Stimulated activated CD4-positive, alpha-beta T cell treated with anti-CD3 and anti-CD28 coated beads, TNF-alpha, amount 100 ng/mL, for 48 hours (primary cell): ENCODE data around the gene TMEM108.

Experiments
- DNase-seq, 3 donors: peaks; one replicate each; pipeline ENCODE4 v3.0.0-alpha.2; 2020; ENCODE audit warnings: low read depth in 3 of 3

Gene TMEM108

DNA sequence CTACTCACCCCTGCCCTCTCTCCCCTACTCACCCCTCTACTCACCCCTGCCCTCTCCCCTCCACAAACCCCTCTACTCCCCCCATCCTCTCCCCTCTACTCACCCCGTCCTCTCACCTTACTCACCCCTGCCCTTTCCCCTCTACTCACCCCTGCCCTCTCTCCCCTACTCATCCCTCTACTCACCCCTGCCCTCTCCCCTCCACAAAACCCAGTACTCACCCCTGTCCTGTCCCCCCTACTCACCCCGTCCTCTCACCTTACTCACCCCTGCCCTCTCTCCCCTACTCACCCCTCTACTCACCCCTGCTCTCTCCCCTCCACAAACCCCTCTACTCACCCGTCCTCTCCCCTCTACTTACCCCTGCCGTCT is 375.8 kb downstream of the TMEM108 start:
- no peak for DNase-seq

DNA sequence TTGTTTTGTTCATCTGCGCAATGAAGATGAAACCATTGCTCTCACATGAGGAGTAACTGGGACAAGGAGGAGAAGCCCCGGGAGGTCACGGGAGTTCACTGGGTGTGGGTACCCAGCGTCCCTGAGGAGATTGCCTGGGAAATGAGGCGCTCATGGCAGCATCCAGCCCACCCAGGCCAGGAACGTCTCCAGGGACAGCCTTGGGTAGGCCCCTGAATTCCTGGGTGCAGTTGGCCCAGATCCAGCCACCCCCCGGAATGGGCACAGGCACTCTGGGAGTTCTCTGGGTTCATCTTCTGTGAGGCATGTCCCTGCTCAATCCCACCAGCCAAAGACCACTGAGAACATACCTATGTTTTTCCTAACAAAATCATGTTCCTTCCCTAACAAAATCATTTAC is 380.2 kb downstream of the TMEM108 start:
- no peak for DNase-seq

DNA sequence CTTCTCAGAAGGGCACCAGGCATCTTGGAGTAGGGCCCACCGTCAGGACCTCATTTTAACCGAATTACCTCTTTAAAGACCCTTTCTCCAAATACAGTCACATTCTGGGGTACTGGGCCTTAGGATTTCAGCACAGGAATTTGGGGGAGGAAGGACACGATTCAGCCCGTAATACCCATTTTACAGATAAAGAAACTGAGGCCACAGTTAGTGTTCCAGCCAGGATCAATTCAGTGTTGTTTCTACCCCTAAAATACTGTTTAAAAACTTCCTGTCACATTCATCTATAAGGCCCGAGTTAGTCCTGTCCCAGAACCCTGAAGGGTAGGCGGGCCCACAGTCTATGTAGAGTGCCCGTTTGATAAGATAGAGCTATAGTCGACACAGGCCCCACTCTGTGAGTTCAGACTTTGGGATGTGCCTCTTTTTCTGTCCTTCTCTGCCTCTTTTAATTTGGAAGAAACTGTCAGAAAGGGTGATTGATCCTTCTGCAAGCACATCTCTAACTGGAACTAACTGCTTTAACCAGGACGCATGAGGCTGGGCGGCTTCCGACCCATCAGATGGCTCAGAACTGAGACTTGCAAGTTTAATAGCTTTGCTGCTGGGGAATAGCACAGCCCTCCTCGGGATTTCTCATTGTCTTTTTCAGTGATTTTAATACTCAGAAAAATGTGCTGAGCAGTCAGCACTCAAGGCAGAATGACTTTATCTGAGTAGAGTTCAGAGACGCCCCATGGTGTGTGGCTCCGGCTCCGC is 381.1 kb downstream of the TMEM108 start:
- no peak for DNase-seq

- DNase-seq: no peak
These were observed 387.0 kb downstream of the TMEM108 start for GRCh38 chr3:133424937-133425869.

GRCh38 chr3:133425898-133426297 is 387.7 kb downstream of the TMEM108 start:
- DNase-seq: no peak

DNA sequence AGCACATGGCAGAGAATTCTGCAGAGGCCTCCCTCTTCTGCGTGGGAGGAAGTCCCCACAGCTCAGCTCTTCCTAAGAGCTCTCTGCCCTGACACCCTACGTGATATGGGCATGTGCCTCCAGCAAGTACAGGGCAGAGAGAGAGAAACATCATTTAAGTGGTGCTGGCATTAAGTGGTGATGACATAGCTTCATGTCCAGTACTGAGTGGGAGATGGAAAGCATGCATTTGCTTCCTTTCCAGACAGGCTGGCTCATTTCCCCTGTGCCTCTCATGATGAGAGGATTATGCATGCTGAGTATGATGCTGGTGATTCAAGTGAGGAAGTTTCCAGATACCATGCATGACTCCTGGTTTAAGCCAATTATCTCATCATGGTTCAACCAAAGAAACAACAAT is 388.5 kb downstream of the TMEM108 start:
- no peak for DNase-seq

DNA sequence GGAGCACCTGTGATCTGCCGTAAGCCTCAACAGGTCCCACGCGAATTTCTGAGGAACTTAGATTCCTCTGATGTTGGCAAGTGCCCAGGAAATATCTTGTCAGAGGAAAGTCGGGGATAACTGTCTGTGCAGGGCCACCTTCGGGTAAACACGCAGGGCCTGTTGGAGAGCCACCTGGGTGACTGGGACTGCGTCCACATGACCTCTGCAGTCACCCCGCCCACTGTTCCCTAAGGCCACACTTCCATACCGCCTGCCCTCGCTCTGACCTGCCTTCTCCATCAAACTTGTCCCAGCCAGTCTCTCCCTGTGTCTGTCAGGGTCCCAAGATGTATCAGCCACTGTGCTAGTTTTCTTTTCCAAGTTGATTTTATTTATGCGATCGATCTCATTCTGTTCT is 390.4 kb downstream of the TMEM108 start:
- DNase-seq: no peak

- no peak for DNase-seq
These were observed 390.9 kb downstream of the TMEM108 start for GRCh38 chr3:133429063-133429462.

DNA sequence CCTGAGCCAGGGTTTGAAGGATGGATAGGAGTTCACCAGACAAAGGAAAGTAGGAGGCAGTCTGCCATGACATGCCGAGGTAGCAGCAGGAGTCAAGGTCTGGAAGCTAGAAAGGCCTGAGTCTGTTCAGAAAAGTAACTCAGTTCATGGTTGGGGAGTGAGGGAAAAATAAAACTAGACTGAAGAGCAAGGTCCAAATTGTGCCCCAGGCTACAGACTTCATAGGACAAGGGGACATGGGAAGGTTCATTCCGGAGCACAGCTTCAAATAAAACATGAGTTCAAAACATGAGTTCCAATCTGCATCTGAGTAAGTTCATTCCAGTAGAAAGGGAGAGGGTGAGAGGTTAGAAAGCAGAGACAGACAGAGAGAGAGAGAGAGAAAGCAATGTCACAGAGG is 401.4 kb downstream of the TMEM108 start:
- no peak for DNase-seq

DNA sequence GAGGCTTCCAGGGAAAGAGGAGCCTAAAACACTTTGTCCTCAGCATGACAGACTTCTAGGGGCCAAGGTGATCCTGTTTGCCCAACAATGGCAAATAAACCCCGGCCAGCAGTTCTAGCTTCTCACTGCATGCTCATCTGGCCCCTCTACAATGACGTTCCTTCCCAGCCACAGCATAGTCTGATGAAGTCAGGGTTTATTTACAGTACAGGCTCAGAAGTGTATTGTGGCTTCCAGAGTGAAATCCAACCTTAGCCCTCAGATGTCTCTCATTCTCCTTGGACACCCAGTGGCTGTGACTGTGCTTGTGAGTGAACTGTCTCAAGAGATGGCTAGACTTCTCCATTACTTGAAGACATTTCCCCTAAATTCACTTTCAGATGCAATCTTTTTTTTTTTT is 402.5 kb downstream of the TMEM108 start:
- DNase-seq: no peak

- DNase-seq: no peak
These were observed 403.7 kb downstream of the TMEM108 start for GRCh38 chr3:133441867-133442270.

GRCh38 chr3:133442518-133442917 is 404.3 kb downstream of the TMEM108 start:
- no peak for DNase-seq

- no peak for DNase-seq
These were observed 405.6 kb downstream of the TMEM108 start for GRCh38 chr3:133443649-133444422.

DNA sequence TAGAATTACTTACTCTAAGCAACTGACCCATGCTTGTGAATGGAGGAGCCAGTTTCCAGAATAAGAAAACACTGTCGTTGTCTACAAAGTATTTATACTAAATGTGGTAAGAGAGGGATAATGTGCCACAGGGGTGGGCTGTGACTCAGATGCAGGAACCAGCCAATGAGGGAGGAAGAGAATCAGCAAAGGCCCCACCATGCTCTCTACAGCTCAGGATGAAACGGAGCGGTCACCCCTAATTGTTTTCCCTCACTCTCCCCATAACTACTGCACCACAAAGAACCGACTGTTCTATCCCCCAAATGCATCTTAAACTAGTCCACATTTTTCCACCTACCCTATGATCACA is 406.2 kb downstream of the TMEM108 start:
- DNase-seq: no peak

DNA sequence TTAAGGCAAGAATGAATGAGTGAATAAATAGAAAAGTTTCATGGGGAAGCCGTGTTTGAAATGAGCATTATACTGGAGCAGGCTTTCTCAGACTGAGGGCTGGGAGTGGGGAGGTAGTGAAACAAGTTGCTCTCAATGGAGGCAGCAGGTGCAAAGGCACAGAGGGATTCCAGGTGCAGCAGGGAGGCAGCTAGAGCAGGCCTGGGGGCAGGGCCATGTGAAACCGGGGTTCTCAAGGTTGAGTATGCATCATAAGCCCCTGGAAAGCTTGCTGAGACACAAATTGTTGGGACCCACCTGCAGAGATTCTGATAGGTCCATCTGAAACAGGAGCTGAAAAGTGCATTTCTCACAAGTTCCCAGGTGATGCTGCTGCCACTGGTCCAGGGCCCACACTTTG is 406.9 kb downstream of the TMEM108 start:
- no peak for DNase-seq
